Measurements from ENCODE around the gene KRTAP22-2.

GRCh38 chr21:30600787-30601186 is 10.6 kb upstream of the KRTAP22-2 start, which contains the start of gene KRTAP22-1:
- TF ChIP-seq, protein P1, sequence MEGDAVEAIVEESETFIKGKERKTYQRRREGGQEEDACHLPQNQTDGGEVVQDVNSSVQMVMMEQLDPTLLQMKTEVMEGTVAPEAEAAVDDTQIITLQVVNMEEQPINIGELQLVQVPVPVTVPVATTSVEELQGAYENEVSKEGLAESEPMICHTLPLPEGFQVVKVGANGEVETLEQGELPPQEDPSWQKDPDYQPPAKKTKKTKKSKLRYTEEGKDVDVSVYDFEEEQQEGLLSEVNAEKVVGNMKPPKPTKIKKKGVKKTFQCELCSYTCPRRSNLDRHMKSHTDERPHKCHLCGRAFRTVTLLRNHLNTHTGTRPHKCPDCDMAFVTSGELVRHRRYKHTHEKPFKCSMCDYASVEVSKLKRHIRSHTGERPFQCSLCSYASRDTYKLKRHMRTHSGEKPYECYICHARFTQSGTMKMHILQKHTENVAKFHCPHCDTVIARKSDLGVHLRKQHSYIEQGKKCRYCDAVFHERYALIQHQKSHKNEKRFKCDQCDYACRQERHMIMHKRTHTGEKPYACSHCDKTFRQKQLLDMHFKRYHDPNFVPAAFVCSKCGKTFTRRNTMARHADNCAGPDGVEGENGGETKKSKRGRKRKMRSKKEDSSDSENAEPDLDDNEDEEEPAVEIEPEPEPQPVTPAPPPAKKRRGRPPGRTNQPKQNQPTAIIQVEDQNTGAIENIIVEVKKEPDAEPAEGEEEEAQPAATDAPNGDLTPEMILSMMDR (IDR thresholded peaks at IDR 0.05), result no peak
- no peak for TF ChIP-seq POLR2A (IDR thresholded peaks at IDR 0.05)

Data from breast epithelium (tissue), 3 donors.